ENCODE results near the gene ZBTB12.

- no peak for TF ChIP-seq CTCF (IDR thresholded peaks at IDR 0.05)
- no peak for TF ChIP-seq POLR2A (IDR thresholded peaks at IDR 0.05)
- TF ChIP-seq POLR2AphosphoS5 (IDR thresholded peaks at IDR 0.05), result no peak
Observed at GRCh38 chr6:31880616-31881015, 21.3 kb downstream of the ZBTB12 start.

Data from prostate gland (tissue), 2 donors.